ENCODE measurements around the gene OSBPL6. TPM values are rescaled to one million over a fixed set of nuclear protein-coding genes. Genes with fewer than 3 reads are reported as not detected.

OSBPL6 gene
- polyA plus RNA-seq, 1 donor (not counting 4 experiments of a cell fraction or from before 2014, with no cell fraction given) = 11.6 TPM

GRCh38 chr2:178404368-178404767 is 210.1 kb downstream of the OSBPL6 start:
- H3K9me1 ChIP-seq (ENCODE audit: control insufficient read depth, extremely low read depth, insufficient read depth, low read length) = no peaks in the 10 kb centered on the region
- no peak overlapping the region for H2AFZ ChIP-seq (ENCODE audit: control insufficient read depth, low read length)
- no peak overlapping the region for H3K27ac ChIP-seq (ENCODE audit: control insufficient read depth, insufficient read depth, low read length)
- no peak overlapping the region for H3K9ac ChIP-seq (ENCODE audit: control insufficient read depth, extremely low read depth, insufficient read depth, low read length)
- H3K4me3 ChIP-seq (ENCODE audit: control insufficient read depth in 2 of 3, extremely low read depth in 1 of 3, insufficient read depth in 2 of 3, low read depth in 1 of 3, low read length in 3 of 3) = no peak overlapping the region
- H3K4me1 ChIP-seq (ENCODE audit: control insufficient read depth, extremely low read depth, insufficient read depth, low read length) = no peaks in the 10 kb centered on the region
- H4K20me1 ChIP-seq (ENCODE audit: control insufficient read depth, extremely low read depth, insufficient read depth, low read length) = no peaks in the 10 kb centered on the region
- DNase-seq (ENCODE audit: low read depth, low spot score) (no peak), FAIRE-seq (no peak)
- H3K27me3 ChIP-seq (ENCODE audit: control insufficient read depth, extremely low read depth, insufficient read depth, low read length) = no peaks in the 10 kb centered on the region
- TF ChIP-seq, protein P1, sequence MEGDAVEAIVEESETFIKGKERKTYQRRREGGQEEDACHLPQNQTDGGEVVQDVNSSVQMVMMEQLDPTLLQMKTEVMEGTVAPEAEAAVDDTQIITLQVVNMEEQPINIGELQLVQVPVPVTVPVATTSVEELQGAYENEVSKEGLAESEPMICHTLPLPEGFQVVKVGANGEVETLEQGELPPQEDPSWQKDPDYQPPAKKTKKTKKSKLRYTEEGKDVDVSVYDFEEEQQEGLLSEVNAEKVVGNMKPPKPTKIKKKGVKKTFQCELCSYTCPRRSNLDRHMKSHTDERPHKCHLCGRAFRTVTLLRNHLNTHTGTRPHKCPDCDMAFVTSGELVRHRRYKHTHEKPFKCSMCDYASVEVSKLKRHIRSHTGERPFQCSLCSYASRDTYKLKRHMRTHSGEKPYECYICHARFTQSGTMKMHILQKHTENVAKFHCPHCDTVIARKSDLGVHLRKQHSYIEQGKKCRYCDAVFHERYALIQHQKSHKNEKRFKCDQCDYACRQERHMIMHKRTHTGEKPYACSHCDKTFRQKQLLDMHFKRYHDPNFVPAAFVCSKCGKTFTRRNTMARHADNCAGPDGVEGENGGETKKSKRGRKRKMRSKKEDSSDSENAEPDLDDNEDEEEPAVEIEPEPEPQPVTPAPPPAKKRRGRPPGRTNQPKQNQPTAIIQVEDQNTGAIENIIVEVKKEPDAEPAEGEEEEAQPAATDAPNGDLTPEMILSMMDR (optimal IDR thresholded peaks at IDR 0.05 in 1 of 3, IDR thresholded peaks at IDR 0.05 in 1 of 3, conservative IDR thresholded peaks at IDR 0.05 in 1 of 3; ENCODE audit: extremely low read depth in 1 of 3, insufficient read depth in 2 of 3, low read length in 3 of 3) = no peak
- TF ChIP-seq EZH2 (IDR thresholded peaks at IDR 0.05; ENCODE audit: low read length) = no peak
- no peaks in the 10 kb centered on the region for H3K79me2 ChIP-seq (ENCODE audit: control insufficient read depth, insufficient read depth, low read length)
- H3K36me3 ChIP-seq (ENCODE audit: control insufficient read depth in 2 of 2, extremely low read depth in 1 of 2, insufficient read depth in 2 of 2, low read length in 2 of 2) = no peaks in the 10 kb centered on the region
- no peak overlapping the region for H3K4me2 ChIP-seq (ENCODE audit: control insufficient read depth, extremely low read depth, insufficient read depth, low read depth, low read length)
- H3K9me3 ChIP-seq (ENCODE audit: control insufficient read depth, low read depth, low read length) = no peaks in the 10 kb centered on the region
- dilution Hi-C loops (cut with MboI; ENCODE audit: extremely low pct_ligation_motif_present, low sequenced_read_pairs) = no loop called here

GRCh38 chr2:178409261-178409660 is 214.9 kb downstream of the OSBPL6 start:
- TF ChIP-seq, protein P1 (optimal IDR thresholded peaks at IDR 0.05 in 1 of 3, IDR thresholded peaks at IDR 0.05 in 1 of 3, conservative IDR thresholded peaks at IDR 0.05 in 1 of 3; ENCODE audit: extremely low read depth in 1 of 3, insufficient read depth in 2 of 3, low read length in 3 of 3) = no peak
- no peak for TF ChIP-seq EZH2 (IDR thresholded peaks at IDR 0.05; ENCODE audit: low read length)
- H2AFZ ChIP-seq (ENCODE audit: control insufficient read depth, low read length) = no peak overlapping the region
- no peaks in the 10 kb centered on the region for H4K20me1 ChIP-seq (ENCODE audit: control insufficient read depth, extremely low read depth, insufficient read depth, low read length)
- no peaks in the 10 kb centered on the region for H3K79me2 ChIP-seq (ENCODE audit: control insufficient read depth, insufficient read depth, low read length)
- H3K9ac ChIP-seq (ENCODE audit: control insufficient read depth, extremely low read depth, insufficient read depth, low read length) = no peak overlapping the region
- H3K9me1 ChIP-seq (ENCODE audit: control insufficient read depth, extremely low read depth, insufficient read depth, low read length) = no peaks in the 10 kb centered on the region
- no peak for DNase-seq (ENCODE audit: low read depth, low spot score)
- no peak overlapping the region for H3K4me3 ChIP-seq (ENCODE audit: control insufficient read depth in 2 of 3, extremely low read depth in 1 of 3, insufficient read depth in 2 of 3, low read depth in 1 of 3, low read length in 3 of 3)
- no peaks in the 10 kb centered on the region for H3K4me1 ChIP-seq (ENCODE audit: control insufficient read depth, extremely low read depth, insufficient read depth, low read length)
- H3K36me3 ChIP-seq (ENCODE audit: control insufficient read depth in 2 of 2, extremely low read depth in 1 of 2, insufficient read depth in 2 of 2, low read length in 2 of 2) = no peaks in the 10 kb centered on the region
- no peak overlapping the region for H3K4me2 ChIP-seq (ENCODE audit: control insufficient read depth, extremely low read depth, insufficient read depth, low read depth, low read length)
- H3K27ac ChIP-seq (ENCODE audit: control insufficient read depth, insufficient read depth, low read length) = no peak overlapping the region
- H3K9me3 ChIP-seq (ENCODE audit: control insufficient read depth, low read depth, low read length) = no peaks in the 10 kb centered on the region
- H3K27me3 ChIP-seq (ENCODE audit: control insufficient read depth, extremely low read depth, insufficient read depth, low read length) = no peaks in the 10 kb centered on the region
- no peak for FAIRE-seq
- dilution Hi-C loops (cut with MboI; ENCODE audit: extremely low pct_ligation_motif_present, low sequenced_read_pairs) = no loop called here

All from keratinocyte (primary cell).